HG02885 (cell line): ENCODE results near the gene TREML4.

Experiments used
- ATAC-seq: cut with Tn5 transposase; IDR thresholded peaks from one replicate; pipeline ENCODE4 v1.9.1; 2021; ENCODE audit warnings: mild to moderate bottlenecking; ENCODE audit not compliant: unreplicated experiment, poor library complexity

The TREML4 gene

DNA sequence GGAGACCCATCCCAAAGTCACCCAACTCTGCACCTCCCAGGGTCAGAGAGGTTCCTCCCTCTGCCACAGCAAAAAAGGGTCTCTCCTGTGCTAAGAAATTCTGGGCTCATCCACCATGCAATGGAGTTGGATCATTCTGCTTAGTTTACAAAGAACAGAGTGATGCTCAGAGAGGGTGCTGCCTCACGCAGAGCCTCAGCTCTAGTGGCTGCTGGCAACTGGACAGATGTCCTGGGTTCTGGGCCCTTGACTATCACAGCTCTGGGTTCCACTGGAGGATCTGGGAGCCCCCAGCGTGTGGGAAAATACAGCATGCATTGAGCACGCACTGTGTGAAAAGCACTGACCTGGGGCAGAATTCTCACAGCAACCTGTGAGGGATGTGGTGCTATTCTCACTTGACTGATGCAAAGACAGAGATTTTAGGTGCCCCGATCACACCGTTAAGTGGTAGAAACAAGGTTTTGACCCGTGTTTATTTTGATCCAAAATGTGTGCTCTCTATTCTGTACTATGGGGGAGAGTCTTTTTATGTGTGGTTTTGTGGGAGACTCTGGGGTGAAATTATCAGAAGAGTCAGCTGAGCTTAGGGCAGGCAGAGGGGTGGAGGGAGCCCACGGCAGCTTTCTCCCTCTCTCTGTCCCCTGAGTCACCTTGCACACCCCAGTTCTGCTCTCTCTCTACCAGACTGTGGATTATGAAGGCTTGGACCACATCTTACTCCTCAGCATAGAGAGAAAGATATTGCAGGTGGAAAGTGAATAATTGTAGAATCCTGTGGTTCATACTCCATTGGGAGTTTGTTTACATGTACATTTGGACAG lies 19.9 kb downstream of the TREML4 start:
- ATAC-seq = no peak

DNA sequence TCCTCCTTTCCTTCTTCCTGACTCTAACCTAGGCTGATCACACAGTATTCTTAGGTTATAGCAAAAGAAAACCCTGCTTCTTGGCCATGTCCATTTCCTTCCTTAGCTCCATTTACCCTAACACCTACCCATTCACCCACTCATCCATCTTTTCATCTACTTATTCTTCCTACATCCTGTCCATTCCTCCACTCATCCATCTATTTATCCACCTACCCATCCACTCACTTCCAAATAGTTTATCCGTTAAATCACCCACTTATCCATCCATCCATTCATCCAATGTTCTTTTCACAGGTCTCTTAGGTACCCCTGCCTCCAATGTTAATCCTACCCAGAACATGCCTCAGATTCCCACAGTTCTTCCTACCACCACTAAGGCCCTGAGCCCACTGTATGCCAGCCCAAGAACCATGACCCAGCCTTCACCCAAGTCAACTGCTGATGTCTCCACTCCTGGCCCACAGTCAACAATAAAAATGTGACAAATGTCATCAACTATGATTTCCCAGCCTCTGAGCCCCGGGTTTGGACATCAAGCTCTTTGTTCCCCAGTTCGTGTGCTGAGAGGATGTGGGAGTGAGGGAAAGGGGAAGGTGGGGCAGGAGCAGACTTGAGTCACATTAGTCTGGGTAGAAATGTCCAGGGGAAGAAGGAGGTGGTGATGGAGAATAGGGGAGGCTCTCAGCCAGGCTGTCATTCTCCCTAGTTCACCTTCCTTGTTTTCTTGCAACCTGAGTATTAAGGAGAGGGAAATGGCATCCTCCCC lies 24.4 kb downstream of the TREML4 start:
- no peak for ATAC-seq

GRCh38 chr6:41255110-41255509 lies 27.0 kb downstream of the TREML4 start:
- no peak for ATAC-seq

DNA sequence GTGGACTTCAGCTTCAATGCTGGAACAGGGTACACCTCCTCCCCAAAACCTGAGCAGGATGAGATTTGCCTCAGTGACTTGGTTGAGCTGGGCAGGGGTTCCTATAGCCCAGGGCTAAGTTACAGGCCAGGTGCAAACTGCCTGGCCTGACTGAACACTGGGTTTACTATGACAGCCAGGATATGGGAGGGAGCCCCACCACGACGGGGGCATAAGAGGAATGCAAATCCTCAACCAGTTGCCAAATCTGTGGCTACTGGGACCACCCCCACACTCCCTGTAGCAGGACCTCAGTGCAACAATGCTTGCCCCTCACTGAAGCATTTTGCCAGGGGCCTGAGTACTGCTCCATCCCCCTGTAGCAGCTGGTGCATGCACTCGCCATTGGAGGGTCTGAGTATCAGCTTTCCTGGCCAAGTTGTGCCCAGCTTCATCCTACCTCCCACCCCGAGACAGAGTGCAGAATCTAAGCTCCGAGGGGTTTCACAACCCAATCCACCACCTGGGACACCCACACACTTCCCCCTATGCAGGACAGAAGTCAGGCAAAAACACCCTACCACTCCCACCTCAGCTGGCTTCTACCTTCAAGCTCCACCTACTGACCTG lies 27.6 kb downstream of the TREML4 start:
- no peak for ATAC-seq

- peak; percentile 67 for ATAC-seq
Measured at GRCh38 chr6:41256383-41256782, 28.2 kb downstream of the TREML4 start.

DNA sequence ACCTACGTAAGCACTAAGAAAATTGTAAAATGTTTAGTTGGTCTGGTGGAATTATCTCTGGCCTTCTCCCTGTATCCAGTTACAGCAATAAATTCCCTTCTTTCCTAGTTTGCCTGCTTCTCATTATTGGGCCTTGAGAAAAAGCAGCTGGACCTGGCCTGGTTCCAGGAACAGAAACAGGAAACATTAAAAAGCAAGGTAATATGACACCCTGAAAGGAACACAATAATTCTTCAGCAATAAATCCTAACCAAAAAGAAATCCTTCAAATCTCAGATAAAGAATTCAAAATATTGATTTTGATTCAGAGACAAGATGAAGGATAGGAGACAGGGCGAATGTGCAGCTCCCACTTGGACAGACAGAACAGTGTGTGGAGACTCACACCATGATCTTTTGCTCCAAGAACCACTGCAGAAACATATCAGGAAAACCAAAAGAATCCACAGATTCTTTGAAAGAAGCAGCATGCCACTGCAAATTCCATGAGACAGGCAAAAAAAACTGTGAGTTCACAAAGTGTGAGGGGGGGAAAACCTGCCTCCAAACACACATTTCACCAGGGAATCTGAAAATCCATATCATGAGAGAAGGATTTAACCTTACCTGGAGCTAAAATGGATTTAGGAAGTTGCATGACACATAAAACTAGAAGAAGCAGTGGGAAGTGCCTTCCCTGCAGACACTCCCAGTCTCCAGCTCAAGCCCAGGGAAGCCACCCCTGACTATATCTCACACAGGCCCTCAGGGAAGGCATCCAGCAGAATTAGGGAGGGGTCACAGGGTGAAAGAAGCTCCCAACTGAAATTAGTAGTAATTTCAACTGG lies 29.4 kb downstream of the TREML4 start:
- ATAC-seq = no peak

DNA sequence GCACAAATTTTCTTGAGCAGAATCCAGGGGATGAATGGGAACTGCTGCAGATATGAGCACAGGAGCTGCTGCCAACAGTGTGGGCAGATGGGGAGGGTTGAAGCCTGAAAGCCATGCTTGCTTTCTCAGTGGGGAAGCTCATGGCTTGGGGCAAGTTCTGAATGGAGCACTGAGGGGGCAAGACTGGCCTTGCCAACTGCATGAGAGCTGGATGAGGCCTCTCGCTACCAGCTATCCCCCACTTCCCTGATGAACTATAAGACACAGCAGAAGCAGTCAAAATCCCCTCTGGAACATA lies 30.0 kb downstream of the TREML4 start:
- no peak for ATAC-seq

DNA sequence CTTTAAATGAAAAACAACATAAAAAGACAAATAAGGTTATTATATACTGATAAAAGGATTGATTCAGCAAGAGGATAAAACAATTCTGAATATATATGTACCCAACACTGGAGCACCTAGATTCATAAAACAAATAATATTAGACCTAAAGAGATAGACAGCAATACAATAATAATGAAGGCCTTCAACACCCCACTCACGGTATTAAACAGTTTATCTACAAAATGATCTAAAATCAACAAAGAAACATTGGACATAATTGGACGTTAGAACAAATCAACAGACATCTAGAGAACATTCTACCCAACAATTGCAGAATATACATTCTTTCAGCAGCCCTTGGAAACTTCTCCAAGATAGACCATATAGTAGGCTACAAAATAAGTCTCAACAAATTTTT lies 34.3 kb downstream of the TREML4 start:
- no peak for ATAC-seq

DNA sequence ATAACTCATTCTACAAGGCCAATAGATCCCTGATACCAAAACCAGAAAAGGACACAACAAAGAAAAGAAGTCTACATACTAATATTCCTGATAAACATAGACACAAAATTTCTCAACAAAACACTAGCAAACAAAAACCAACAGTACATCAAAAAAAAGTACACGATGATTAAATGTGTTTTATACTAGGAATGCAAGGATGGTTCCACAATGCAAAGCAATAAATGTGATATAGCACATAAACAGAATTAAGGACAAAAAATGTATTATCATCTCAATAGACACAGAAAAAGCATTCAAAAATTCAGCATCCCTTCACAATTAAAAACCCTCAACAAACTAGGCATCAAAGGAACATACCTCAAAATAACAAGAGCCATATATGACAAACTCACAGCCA lies 35.1 kb downstream of the TREML4 start:
- ATAC-seq = no peak

- ATAC-seq = no peak
Measured at GRCh38 chr6:41266541-41266940, 38.4 kb downstream of the TREML4 start.

DNA sequence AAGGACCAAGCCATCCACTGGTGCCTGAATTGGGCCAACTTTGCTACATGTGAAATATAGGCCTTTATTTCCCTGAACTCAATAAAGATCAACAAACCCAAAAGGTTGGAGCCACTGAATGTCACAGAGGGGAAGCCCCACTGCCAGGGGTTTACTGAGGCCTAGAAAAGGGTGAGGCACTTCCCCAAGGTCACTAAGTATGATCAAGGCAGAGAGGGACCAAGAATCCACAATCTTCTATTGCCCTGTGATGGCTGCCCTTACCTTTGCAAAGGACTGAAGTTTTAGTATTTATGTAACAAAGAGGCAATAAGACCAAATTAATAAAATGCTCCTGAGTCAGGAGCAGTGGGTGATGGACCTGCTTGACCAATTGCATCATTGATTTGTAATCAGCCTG lies 40.3 kb downstream of the TREML4 start:
- ATAC-seq = no peak

DNA sequence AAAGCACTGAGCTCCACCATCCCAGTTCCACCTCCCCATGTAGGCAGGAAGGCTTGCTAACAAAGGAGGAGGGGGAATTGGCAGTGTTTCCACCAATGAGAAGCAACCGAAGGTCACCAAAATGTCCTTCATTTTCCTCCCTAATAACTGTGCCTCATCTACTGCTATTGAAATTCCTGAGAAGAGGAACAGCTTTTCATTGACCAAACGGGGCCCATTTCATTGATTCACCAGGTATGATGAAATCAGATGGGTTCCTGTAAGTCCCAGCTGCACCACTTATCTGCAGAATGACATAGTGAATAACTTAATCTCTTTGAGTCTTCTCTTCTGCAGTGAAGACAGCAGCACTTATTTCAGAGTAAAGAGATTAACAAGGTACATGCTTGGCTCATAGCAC lies 41.0 kb downstream of the TREML4 start:
- no peak for ATAC-seq

GRCh38 chr6:41269716-41270115 lies 41.6 kb downstream of the TREML4 start:
- ATAC-seq = no peak

GRCh38 chr6:41271901-41272395 lies 43.8 kb downstream of the TREML4 start:
- no peak for ATAC-seq

DNA sequence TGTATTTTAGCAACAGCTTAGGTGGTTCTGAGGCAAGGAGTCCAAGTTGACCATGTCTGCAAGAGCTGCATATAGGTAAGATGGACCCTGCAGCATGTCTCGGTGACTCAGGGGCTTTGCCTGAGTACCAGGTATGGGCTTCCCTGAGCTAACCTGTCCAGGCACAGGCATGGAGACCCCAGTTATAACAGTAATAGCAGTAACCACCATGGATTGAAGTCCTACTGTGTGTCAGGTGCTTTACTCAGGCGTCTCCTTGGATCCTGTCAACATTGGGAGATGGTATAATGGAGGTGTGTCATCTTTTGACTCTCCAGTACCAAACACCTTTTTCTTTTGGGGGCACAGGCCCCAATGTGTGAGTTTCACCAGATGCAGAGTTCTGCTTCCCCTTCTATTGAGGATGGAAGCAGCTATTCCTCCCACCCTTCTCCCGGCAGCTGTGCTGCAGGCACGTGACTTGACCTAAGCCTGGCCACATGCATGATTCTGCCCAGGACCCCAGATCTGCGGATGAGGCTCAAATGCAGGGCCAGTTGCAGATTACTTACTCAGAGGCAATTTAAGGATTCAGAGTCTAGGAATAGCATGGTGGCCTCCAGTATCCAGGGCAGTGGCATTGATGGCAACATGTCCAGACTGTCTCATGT lies 44.6 kb downstream of the TREML4 start:
- ATAC-seq = no peak

DNA sequence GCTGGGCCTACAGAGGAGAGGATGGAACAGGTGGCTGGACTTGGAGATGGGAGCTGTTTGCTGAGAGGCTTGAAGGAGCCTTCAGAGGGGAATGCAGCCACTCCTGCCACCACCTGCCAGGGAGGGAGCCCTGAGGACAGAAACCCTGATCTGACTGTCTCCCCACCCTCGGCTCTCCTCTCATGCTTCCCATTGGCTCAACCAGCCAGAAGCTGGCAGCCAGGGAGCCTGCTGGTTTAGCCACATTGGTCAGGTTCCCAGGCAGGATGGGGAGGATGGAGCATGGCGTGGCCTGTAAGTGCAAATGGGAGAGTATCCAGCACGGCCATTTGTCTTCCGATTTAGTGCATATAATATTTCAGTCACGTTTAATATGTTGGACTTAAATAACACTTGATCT lies 45.6 kb downstream of the TREML4 start:
- ATAC-seq = no peak

DNA sequence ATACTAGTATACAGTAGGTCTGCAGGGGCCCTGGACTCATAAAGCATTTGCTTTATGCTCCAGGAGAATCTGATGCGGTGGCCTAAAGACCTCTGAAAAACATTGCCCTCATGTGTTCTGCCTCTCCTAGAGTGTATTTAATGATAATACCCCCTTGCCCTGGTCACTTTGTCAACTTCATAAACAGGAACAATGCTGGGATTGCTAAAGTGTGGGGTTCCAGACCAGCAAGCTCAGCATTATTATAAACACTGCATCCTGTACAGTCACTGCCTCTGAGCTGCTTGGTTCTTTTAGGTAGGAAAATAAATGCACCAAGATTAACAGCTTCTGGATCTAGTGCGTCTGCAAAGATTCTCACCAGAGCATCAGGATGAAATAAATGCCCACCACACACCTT lies 46.1 kb downstream of the TREML4 start:
- ATAC-seq = no peak

DNA sequence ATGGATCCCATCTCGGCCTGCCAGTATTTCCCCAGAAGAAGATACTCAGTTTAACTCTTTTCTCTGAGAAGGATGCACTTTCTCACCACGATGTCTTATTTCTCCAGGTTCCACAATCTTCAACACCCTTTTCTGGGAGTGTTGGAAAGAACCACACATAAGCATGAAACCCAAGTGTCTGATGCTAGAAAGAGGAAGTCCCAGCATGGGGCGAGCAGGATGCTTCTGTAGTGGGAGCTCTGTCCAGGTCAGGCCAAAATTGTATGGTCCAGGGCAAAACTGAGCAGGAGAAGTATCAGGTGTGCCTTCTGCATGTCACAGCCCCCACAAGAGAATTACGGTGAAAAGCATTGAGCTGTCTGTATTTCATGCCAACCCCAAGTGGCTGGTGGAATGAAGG lies 47.3 kb downstream of the TREML4 start:
- no peak for ATAC-seq

DNA sequence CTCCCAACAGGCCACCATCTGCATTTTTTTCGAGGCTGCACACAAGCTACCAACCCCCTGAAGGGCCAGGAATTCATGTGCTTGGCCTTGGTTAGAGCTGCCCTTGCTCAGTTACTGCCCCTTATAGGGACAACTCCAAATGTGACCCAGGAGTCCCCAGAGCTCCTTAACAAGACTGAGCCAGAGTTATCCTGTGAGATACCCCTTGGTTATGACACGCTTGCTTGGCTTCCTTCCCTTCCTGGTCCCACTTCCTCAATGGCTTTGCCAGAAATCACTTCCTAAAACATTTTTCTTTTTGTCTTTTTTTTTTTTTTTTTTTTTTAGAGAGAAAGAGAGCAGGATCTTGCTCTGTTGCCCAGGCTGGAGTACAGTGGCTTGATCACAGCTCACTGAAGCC lies 49.5 kb downstream of the TREML4 start:
- ATAC-seq = no peak
